DMS 273 treated with DMSO at 0.1 percent for 48 hours (cell line): ENCODE results near the gene PSMD4.
"Not testable (repeated sequence)": the region's sequence is repeated elsewhere in the genome, so short reads cannot be mapped to it uniquely, and the experiment has no call there.

Experiments used
- DNase-seq: peaks from one replicate; lab custom pipeline; 2025; lab: John Stamatoyannopoulos, UW

PSMD4 gene

GRCh38 chr1:151254217-151255213, at the start of gene PSMD4:
TSS of gene PSMD4 (plus strand) at chr1:151254734. CDS start at chr1:151254783, 49 bp downstream.
- DNase-seq: peak; percentile 100

- DNase-seq: not testable (repeated sequence)
Observed at GRCh38 chr1:151205381-151205965, 49.1 kb upstream of the PSMD4 start.

GRCh38 chr1:151210830-151211229, 43.7 kb upstream of the PSMD4 start:
- DNase-seq: no peak

- DNase-seq: no peak
Observed at GRCh38 chr1:151211972-151212705, 42.4 kb upstream of the PSMD4 start.

GRCh38 chr1:151213560-151213959, 41.0 kb upstream of the PSMD4 start:
- no peak for DNase-seq

GRCh38 chr1:151221616-151222015, 32.9 kb upstream of the PSMD4 start:
- no peak for DNase-seq

GRCh38 chr1:151222130-151222529, 32.4 kb upstream of the PSMD4 start:
- DNase-seq: no peak

GRCh38 chr1:151235235-151235634, 19.3 kb upstream of the PSMD4 start:
- no peak for DNase-seq

- no peak for DNase-seq
Observed at GRCh38 chr1:151237678-151238466, 16.7 kb upstream of the PSMD4 start.

- DNase-seq: peak; percentile 100
Observed at GRCh38 chr1:151238467-151238739, 16.1 kb upstream of the PSMD4 start.

GRCh38 chr1:151242442-151242841, 12.1 kb upstream of the PSMD4 start:
- DNase-seq: no peak

- DNase-seq: no peak
Observed at GRCh38 chr1:151243683-151244216, 10.8 kb upstream of the PSMD4 start.

- no peak for DNase-seq
Observed at GRCh38 chr1:151246786-151247185, 7.7 kb upstream of the PSMD4 start.

- DNase-seq: peak; percentile 100
Observed at GRCh38 chr1:151251656-151252470, 2.7 kb upstream of the PSMD4 start.

GRCh38 chr1:151255381-151255780, 847 bp downstream of the PSMD4 start:
- DNase-seq: peak; percentile 95

- no peak for DNase-seq
Observed at GRCh38 chr1:151259351-151259750, 4.8 kb downstream of the PSMD4 start.

GRCh38 chr1:151265446-151266236, 11.1 kb downstream of the PSMD4 start:
- no peak for DNase-seq

- DNase-seq: no peak
Observed at GRCh38 chr1:151266315-151266714, 11.8 kb downstream of the PSMD4 start.

GRCh38 chr1:151266821-151267220, 12.3 kb downstream of the PSMD4 start:
- DNase-seq: no peak

GRCh38 chr1:151267760-151268159, 13.2 kb downstream of the PSMD4 start:
- no peak for DNase-seq
